Lung (tissue), 12 donors: Measurements from ENCODE around the gene ORC1. TPM values are rescaled to one million over a fixed set of nuclear protein-coding genes. Genes with fewer than 3 reads are reported as not detected.

Experiments
- ATAC-seq: fragments of 200-7000 bp; cut with Tn5 transposase; one replicate; pipeline ENCODE4 v1.9.1; 2020; ENCODE audit warnings: moderate number of reproducible peaks; ENCODE audit not compliant: insufficient read depth, low FRiP score
- DNase-seq, 3 donors: peaks; one replicate each; pipeline ENCODE4 v3.0.0-alpha.2; 2013 to 2017
- H3K27ac ChIP-seq, 2 donors: one replicate each; pipeline ENCODE4 v1.5.1; 2013; ENCODE audit warnings: mild to moderate bottlenecking in 2 of 2, moderate library complexity in 2 of 2, control low read depth in 1 of 2, inconsistent platforms in 1 of 2, low read depth in 1 of 2, low read length in 1 of 2
- H3K27me3 ChIP-seq, 3 donors: one replicate each; pipeline ENCODE4 v1.5.1; 2013; ENCODE audit warnings: low read length in 2 of 3; ENCODE audit not compliant: control insufficient read depth in 3 of 3, insufficient read depth in 3 of 3
- H3K36me3 ChIP-seq, 4 donors: one replicate each; pipeline ENCODE4 v1.5.1; 2013; ENCODE audit warnings: low read length in 4 of 4, mild to moderate bottlenecking in 1 of 4, moderate library complexity in 1 of 4; ENCODE audit not compliant: control insufficient read depth in 4 of 4, insufficient read depth in 4 of 4
- H3K4me1 ChIP-seq, 5 donors: one replicate each; pipeline ENCODE4 v1.5.1; 2013; ENCODE audit warnings: low read length in 5 of 5, mild to moderate bottlenecking in 2 of 5, moderate library complexity in 1 of 5; ENCODE audit not compliant: control insufficient read depth in 5 of 5, insufficient read depth in 5 of 5
- H3K4me3 ChIP-seq: one replicate; pipeline ENCODE4 v1.5.1; 2013; ENCODE audit warnings: mild to moderate bottlenecking, control low read depth, moderate library complexity
- H3K9ac ChIP-seq, 2 donors: one replicate each; pipeline ENCODE4 v1.5.1; 2013; ENCODE audit warnings: low read length in 2 of 2, control low read depth in 1 of 2; ENCODE audit not compliant: insufficient read depth in 1 of 2
- H3K9me3 ChIP-seq, 4 donors: one replicate each; pipeline ENCODE4 v1.5.1; 2013; ENCODE audit warnings: low read length in 3 of 4, mild to moderate bottlenecking in 1 of 4, moderate library complexity in 1 of 4; ENCODE audit not compliant: control insufficient read depth in 4 of 4, insufficient read depth in 3 of 4
- CTCF ChIP-seq: IDR thresholded peaks from 2 replicates; pipeline ENCODE4 v1.5.1; 2012; ENCODE audit warnings: mild to moderate bottlenecking; ENCODE audit errors: control extremely low read depth, extremely low read depth
- WGBS, 2 donors: extraction: QIAGEN DNeasy Blood & Tissue Kit; methylation state at CpG; one replicate each; pipeline ENCODE4 v1.1.7; 2013; 5-methylcytosine and 5-hydroxymethylcytosine counted together
- polyA plus RNA-seq, 2 donors: library from polyadenylated mRNA; stranded (reverse); fragments of 200-250 nt; gene quantifications; one replicate each; pipeline ENCODE4 v1.2.1, GENCODE V29; 2013
- total RNA-seq, 2 donors: library from RNA; depleted of rRNA in 1 of 2; stranded (reverse); fragments of >200 nt in 1 of 2; gene quantifications; one replicate each; pipeline ENCODE4 v1.2.1, GENCODE V29; 2014 to 2021
- donor health status: control.
- donor health status: control.
- donor health status: Bipolar disorder and iron deficiency.
- donor health status: healthy.
- donor health status: DM: yes; HTN: yes; CAD: no.

ORC1 gene
- total and polyA plus RNA-seq, 4 donors: 0.59 to 2.5 (median 1.7) TPM

- H3K4me3 ChIP-seq: no peak overlapping the region
- TF ChIP-seq CTCF: no peak
- no peak overlapping the region for H3K27ac ChIP-seq
- no peak overlapping the region for H3K9ac ChIP-seq
- H3K36me3 ChIP-seq: peaks cover 0 to 10% (median under 1%) of the 10 kb centered on the region in 4 donors
- 96 to 99% methylated on average over 8 of the region's 8 CpGs for WGBS, 2 donors
- ATAC-seq (no peak), DNase-seq (no peak)
- no peaks in the 10 kb centered on the region for H3K9me3 ChIP-seq
- H3K4me1 ChIP-seq: no peaks in the 10 kb centered on the region
- H3K27me3 ChIP-seq: no peaks in the 10 kb centered on the region
These were observed 80.5 kb downstream of the ORC1 start for GRCh38 chr1:52323731-52324130.

Other genes with a start within 250 kb of the ORC1 start
- gene CC2D1B, start 38.2 kb downstream of the ORC1 start, total RNA-seq: 10 to 100 TPM; 21.1 to 54.6 TPM
- gene CC2D1B, start 38.2 kb downstream of the ORC1 start, polyA plus RNA-seq: 10 to 100 TPM; 34.6 to 35.0 TPM
- gene PRPF38A, start 179 bp upstream of the ORC1 start, total RNA-seq: 10 to 100 TPM; 31.4 to 37.9 TPM
- 10 to 100 TPM; 13.6 to 23.8 TPM for gene PRPF38A, start 179 bp upstream of the ORC1 start, polyA plus RNA-seq
- gene TUT4, start 148.7 kb upstream of the ORC1 start, total RNA-seq: 100 to 1,000 TPM in 1 of 2 donors, 10 to 100 TPM in 1; 37.2 to 142 TPM
- gene TUT4, start 148.7 kb upstream of the ORC1 start, polyA plus RNA-seq: 10 to 100 TPM; 16.4 to 19.9 TPM
- gene GPX7, start 197.9 kb upstream of the ORC1 start, total RNA-seq: 10 to 100 TPM in 1 of 2 donors, 1 to 10 TPM in 1; 7.3 to 61.4 TPM
- 10 to 100 TPM; 11.5 to 12.7 TPM for gene GPX7, start 197.9 kb upstream of the ORC1 start, polyA plus RNA-seq
- 1 to 10 TPM; 1.7 to 2.2 TPM for gene SHISAL2A, start 228.7 kb upstream of the ORC1 start, total RNA-seq
- 1 to 10 TPM in 1 of 2 donors, under 1 TPM in 1; 0.79 to 2.6 TPM for gene SHISAL2A, start 228.7 kb upstream of the ORC1 start, polyA plus RNA-seq